Adrenal gland (tissue), 5 donors: Measurements from ENCODE around the gene BACH2.

Source experiments
- CTCF ChIP-seq, 6 experiments: fragments of 450-650 bp in 4 of 6; fragments of 200-600 bp in 2 of 6; sonication (generic) in 1 of 6; IDR thresholded peaks; 1 replicate in 5 of 6; 2 replicates in 1 of 6; pipeline versions ENCODE4 v1.5.1 to v1.8.0; 2016 to 2021; ENCODE audit warnings: antibody characterized with exemption in 6 of 6, mild to moderate bottlenecking in 2 of 6, moderate library complexity in 1 of 6
- POLR2A ChIP-seq, 2 donors: fragments of 450-650 bp; IDR thresholded peaks; one replicate each; pipeline ENCODE4 v1.6.1; 2017; ENCODE audit warnings: antibody characterized with exemption in 2 of 2, mild to moderate bottlenecking in 2 of 2, moderate library complexity in 1 of 2
- donor health status: DM: no; HTN: no; CAD: no.

GRCh38 chr6:90305800-90306448 is 9.3 kb upstream of the BACH2 start:
- TF ChIP-seq CTCF (IDR thresholded peaks at IDR 0.05) (no peak), POLR2A (IDR thresholded peaks at IDR 0.05) (no peak)
